GM12878 (cell line): ENCODE results near the gene IBTK. TPM values are rescaled to one million over a fixed set of nuclear protein-coding genes. Genes with fewer than 3 reads are reported as not detected.

ENCODE experiments used
- GABPA ChIP-seq: IDR thresholded peaks from 2 replicates; pipeline ENCODE4 v1.6.1; 2014; ENCODE audit warnings: antibody characterized with exemption, low read depth, mild to moderate bottlenecking, inconsistent platforms
- HSF1 ChIP-seq: fragments of 150-350 bp; IDR thresholded peaks from 2 replicates; pipeline ENCODE4 v1.6.1; 2014; ENCODE audit warnings: mild to moderate bottlenecking, low read depth, low read length
- MEF2B ChIP-seq: fragments of 450-650 bp; IDR thresholded peaks from 2 replicates; pipeline ENCODE4 v1.6.1; 2018; ENCODE audit warnings: mild to moderate bottlenecking, moderate library complexity; ENCODE audit not compliant: partially characterized antibody, poor library complexity, severe bottlenecking
- SP1 ChIP-seq: IDR thresholded peaks from one replicate; pipeline ENCODE4 v1.6.1; 2011; ENCODE audit warnings: low read depth, low read length
- TCF3 ChIP-seq: IDR thresholded peaks from 2 replicates; pipeline ENCODE4 v1.6.1; 2012; ENCODE audit warnings: low read depth, mild to moderate bottlenecking, low read length, borderline replicate concordance; ENCODE audit not compliant: insufficient read depth
- ZBTB33 ChIP-seq: fragments of 450-650 bp; IDR thresholded peaks from 2 replicates; pipeline ENCODE4 v1.6.1; 2017; ENCODE audit warnings: mild to moderate bottlenecking
- ZNF687 ChIP-seq: fragments of 450-650 bp; IDR thresholded peaks from 2 replicates; pipeline ENCODE4 v1.6.1; 2017; ENCODE audit warnings: mild to moderate bottlenecking, moderate library complexity
- polyA plus RNA-seq, 11 experiments: library from polyadenylated mRNA; depleted of rRNA in 4 of 11; unstranded in 6 of 11; stranded (reverse) in 5 of 11; fragments of >200 nt; fragmentation: Nextera tagmentation in 4 of 11; fragmentation: Illumina TruSeq in 1 of 11; extraction: Ambion mirVana in 4 of 11; extraction: Trizol in 1 of 11; gene quantifications; 1 replicate in 1 of 11; 2 replicates in 10 of 11; pipeline versions ENCODE4 v1.2.1 to v1.2.3, GENCODE V29; 2011 to 2016; ENCODE audit warnings: inconsistent platforms in 2 of 11, missing spikeins in 2 of 11, low read depth in 1 of 11
- total RNA-seq, 4 experiments: library from RNA; depleted of rRNA in 3 of 4; stranded (reverse); fragments of >200 nt in 3 of 4; fragmentation: Illumina TruSeq in 1 of 4; extraction: Trizol in 1 of 4; gene quantifications; 2 replicates each; pipeline versions ENCODE4 v1.2.1 to v1.2.3, GENCODE V29; 2013 to 2021
- TF ChIP-seq, protein P1 (sequence below): IDR thresholded peaks from 2 replicates; pipeline ENCODE4 v1.6.1; 2011; ENCODE audit warnings: borderline replicate concordance, low read depth, mild to moderate bottlenecking, moderate library complexity, mixed read lengths, low read length; ENCODE audit not compliant: insufficient read depth; ENCODE audit errors: extremely low read length
- TF ChIP-seq, protein P2 (sequence below): IDR thresholded peaks from 2 replicates; pipeline ENCODE4 v1.6.1; 2012; ENCODE audit warnings: low read length, inconsistent platforms

Gene IBTK
- total and polyA plus RNA-seq, 10 of the 15 experiments (the other 5 are each of a cell fraction or from before 2014, with no cell fraction given) = 12.0 to 32.1 (median 20.9) TPM

GRCh38 chr6:82138075-82138791, 109.3 kb downstream of the IBTK start (continued):
- TF ChIP-seq ZBTB33 (no peak), TCF3 (no peak), HSF1 (no peak), MEF2B (no peak), SP1 (no peak), GABPA (no peak), ZNF687 (no peak)
- TF ChIP-seq, protein P1, sequence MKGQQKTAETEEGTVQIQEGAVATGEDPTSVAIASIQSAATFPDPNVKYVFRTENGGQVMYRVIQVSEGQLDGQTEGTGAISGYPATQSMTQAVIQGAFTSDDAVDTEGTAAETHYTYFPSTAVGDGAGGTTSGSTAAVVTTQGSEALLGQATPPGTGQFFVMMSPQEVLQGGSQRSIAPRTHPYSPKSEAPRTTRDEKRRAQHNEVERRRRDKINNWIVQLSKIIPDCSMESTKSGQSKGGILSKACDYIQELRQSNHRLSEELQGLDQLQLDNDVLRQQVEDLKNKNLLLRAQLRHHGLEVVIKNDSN = no peak
- TF ChIP-seq, protein P2, sequence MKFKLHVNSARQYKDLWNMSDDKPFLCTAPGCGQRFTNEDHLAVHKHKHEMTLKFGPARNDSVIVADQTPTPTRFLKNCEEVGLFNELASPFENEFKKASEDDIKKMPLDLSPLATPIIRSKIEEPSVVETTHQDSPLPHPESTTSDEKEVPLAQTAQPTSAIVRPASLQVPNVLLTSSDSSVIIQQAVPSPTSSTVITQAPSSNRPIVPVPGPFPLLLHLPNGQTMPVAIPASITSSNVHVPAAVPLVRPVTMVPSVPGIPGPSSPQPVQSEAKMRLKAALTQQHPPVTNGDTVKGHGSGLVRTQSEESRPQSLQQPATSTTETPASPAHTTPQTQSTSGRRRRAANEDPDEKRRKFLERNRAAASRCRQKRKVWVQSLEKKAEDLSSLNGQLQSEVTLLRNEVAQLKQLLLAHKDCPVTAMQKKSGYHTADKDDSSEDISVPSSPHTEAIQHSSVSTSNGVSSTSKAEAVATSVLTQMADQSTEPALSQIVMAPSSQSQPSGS = no peak
